ENCODE data around the gene RNF128. TPM values are rescaled to one million over a fixed set of nuclear protein-coding genes. Genes with fewer than 3 reads are reported as not detected.

The RNF128 gene
- total and polyA plus RNA-seq, 2 of the 13 experiments (the other 11 are each of a cell fraction or from before 2014, with no cell fraction given): 18.5 to 43.5 TPM

- no peak for TF ChIP-seq ZNF274 (CRISPR knock-in tag; IDR thresholded peaks at IDR 0.05)
- peak; percentile 81 for TF ChIP-seq KAT8 (CRISPR knock-in tag; IDR thresholded peaks at IDR 0.05)
- peak; percentile 81 for TF ChIP-seq ZNF740 (CRISPR knock-in tag; IDR thresholded peaks at IDR 0.05)
- TF ChIP-seq, protein P1, sequence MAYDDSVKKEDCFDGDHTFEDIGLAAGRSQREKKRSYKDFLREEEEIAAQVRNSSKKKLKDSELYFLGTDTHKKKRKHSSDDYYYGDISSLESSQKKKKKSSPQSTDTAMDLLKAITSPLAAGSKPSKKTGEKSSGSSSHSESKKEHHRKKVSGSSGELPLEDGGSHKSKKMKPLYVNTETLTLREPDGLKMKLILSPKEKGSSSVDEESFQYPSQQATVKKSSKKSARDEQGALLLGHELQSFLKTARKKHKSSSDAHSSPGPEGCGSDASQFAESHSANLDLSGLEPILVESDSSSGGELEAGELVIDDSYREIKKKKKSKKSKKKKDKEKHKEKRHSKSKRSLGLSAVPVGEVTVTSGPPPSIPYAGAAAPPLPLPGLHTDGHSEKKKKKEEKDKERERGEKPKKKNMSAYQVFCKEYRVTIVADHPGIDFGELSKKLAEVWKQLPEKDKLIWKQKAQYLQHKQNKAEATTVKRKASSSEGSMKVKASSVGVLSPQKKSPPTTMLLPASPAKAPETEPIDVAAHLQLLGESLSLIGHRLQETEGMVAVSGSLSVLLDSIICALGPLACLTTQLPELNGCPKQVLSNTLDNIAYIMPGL (CRISPR knock-in tag; IDR thresholded peaks at IDR 0.05; ENCODE audit: borderline replicate concordance in 1 of 2, low read depth in 1 of 2): no peak
- TF ChIP-seq ZNF503 (CRISPR knock-in tag; IDR thresholded peaks at IDR 0.05): no peak
- peak; percentile 98 for TF ChIP-seq THAP11 (CRISPR knock-in tag; IDR thresholded peaks at IDR 0.05)
- peak; percentile 38; the same call in 1 of the 2 replicates for TF ChIP-seq FOXK1 (CRISPR knock-in tag; IDR thresholded peaks at IDR 0.05; ENCODE audit: borderline replicate concordance, low read depth)
- no peak for TF ChIP-seq ZNF646 (CRISPR knock-in tag; IDR thresholded peaks at IDR 0.05)
- TF ChIP-seq HCFC1 (IDR thresholded peaks at IDR 0.05; ENCODE audit: low read depth, low read length): peak; percentile 88
- no peak for TF ChIP-seq RCOR2 (CRISPR knock-in tag; IDR thresholded peaks at IDR 0.05)
- no peak for TF ChIP-seq FOXP1 (IDR thresholded peaks at IDR 0.05)
- no peak for TF ChIP-seq FOXP1 (CRISPR knock-in tag; IDR thresholded peaks at IDR 0.05)
- TF ChIP-seq MLXIP (CRISPR knock-in tag; IDR thresholded peaks at IDR 0.05; ENCODE audit: borderline replicate concordance): no peak
- TF ChIP-seq ZNF616 (CRISPR knock-in tag; IDR thresholded peaks at IDR 0.05; ENCODE audit: low read depth): no peak
- TF ChIP-seq ATAD3A (CRISPR knock-in tag; IDR thresholded peaks at IDR 0.05): no peak
These were observed 76.1 kb downstream of the RNF128 start, which contains the start of gene TBC1D8B (continued) for GRCh38 chrX:106802388-106803275.

Data from HepG2 (cell line).